A673 (cell line): ENCODE measurements around the gene ZNF644. TPM values are rescaled to one million over a fixed set of nuclear protein-coding genes. Genes with fewer than 3 reads are reported as not detected.

Experiments
- BruUV-seq: library from RNA; stranded (reverse); fragments of 400-500 nt; replicated peaks from 2 replicates; lab custom pipeline; 2021; lab: Mats Ljungman, UMichigan
- CTCF ChIA-PET: fragments of 300-600 bp; sonication (Branson Sonifier 250); formaldehyde crosslinking; loops from one replicate; lab custom pipeline; 2022; ENCODE audit warnings: antibody characterized with exemption; lab: Charles Lee
- POLR2A ChIA-PET: fragments of 300-600 bp; sonication (Branson Sonifier 250); formaldehyde crosslinking; loops from one replicate; lab custom pipeline; 2022; ENCODE audit warnings: antibody characterized with exemption; ENCODE audit not compliant: low non-redundant PET; lab: Charles Lee
- DNase-seq: peaks from one replicate; pipeline ENCODE4 v3.0.0-alpha.2; 2015; ENCODE audit warnings: low spot score
- H3K27ac ChIP-seq: fragments of 200-600 bp; sonication (generic); 2 replicates; pipeline ENCODE4 v1.5.1; 2016; ENCODE audit warnings: mixed run types, low read depth, mild to moderate bottlenecking, mixed read lengths, antibody characterized with exemption, low read length; ENCODE audit not compliant: poor library complexity, severe bottlenecking
- H3K27me3 ChIP-seq: fragments of 200-600 bp; sonication (generic); replicated peaks from 2 replicates; pipeline ENCODE4 v1.6.1; 2017; ENCODE audit warnings: mixed run types, low read depth, mild to moderate bottlenecking, mixed read lengths, antibody characterized with exemption, low read length; ENCODE audit not compliant: insufficient read depth, poor library complexity
- H3K36me3 ChIP-seq: fragments of 200-600 bp; sonication (generic); 2 replicates; pipeline ENCODE4 v1.6.1; 2016; ENCODE audit warnings: mixed run types, mild to moderate bottlenecking, mixed read lengths, antibody characterized with exemption, low read length; ENCODE audit not compliant: insufficient read depth, poor library complexity, severe bottlenecking
- H3K4me1 ChIP-seq: fragments of 200-600 bp; sonication (generic); 2 replicates; pipeline ENCODE4 v1.6.1; 2017; ENCODE audit warnings: mixed run types, mild to moderate bottlenecking, mixed read lengths, antibody characterized with exemption, low read length; ENCODE audit not compliant: insufficient read depth, poor library complexity, severe bottlenecking
- H3K4me3 ChIP-seq: fragments of 200-600 bp; sonication (generic); 2 replicates; pipeline ENCODE4 v1.5.1; 2016; ENCODE audit warnings: low read depth, mixed run types, mild to moderate bottlenecking, mixed read lengths, low read length; ENCODE audit not compliant: poor library complexity, severe bottlenecking
- H3K9me3 ChIP-seq: fragments of 200-600 bp; sonication (generic); 2 replicates; pipeline ENCODE4 v1.6.1; 2016; ENCODE audit warnings: mixed run types, low read depth, mild to moderate bottlenecking, mixed read lengths, antibody characterized with exemption, low read length; ENCODE audit not compliant: poor library complexity, severe bottlenecking
- EZH2 ChIP-seq: fragments of 200-600 bp; sonication (generic); IDR thresholded peaks from 2 replicates; pipeline ENCODE4 v1.6.1; 2017; ENCODE audit warnings: borderline replicate concordance, low read depth, mild to moderate bottlenecking, mixed read lengths, antibody characterized with exemption, low read length; ENCODE audit not compliant: poor library complexity, severe bottlenecking
- intact Hi-C: fragments of 100-400 bp; cut with micrococcal nuclease; formaldehyde crosslinking; loops from one replicate; pipeline ENCODE4 v1.10.0; 2022; ENCODE audit not compliant: unreplicated experiment
- total RNA-seq: library from RNA; stranded (reverse); gene quantifications from 2 replicates; pipeline ENCODE4 v1.2.3, GENCODE V29; 2021
- TF ChIP-seq, protein P1 (sequence below): fragments of 300-800, 200-600 bp; sonication (generic); conservative IDR thresholded peaks from 2 replicates; pipeline ENCODE4 v1.5.1; 2017; ENCODE audit warnings: low read depth, mild to moderate bottlenecking, antibody characterized with exemption, low read length, moderate library complexity, mixed read lengths

Gene ZNF644
- total RNA-seq, 1 experiment from 2014 or later = 80.4 TPM

DNA sequence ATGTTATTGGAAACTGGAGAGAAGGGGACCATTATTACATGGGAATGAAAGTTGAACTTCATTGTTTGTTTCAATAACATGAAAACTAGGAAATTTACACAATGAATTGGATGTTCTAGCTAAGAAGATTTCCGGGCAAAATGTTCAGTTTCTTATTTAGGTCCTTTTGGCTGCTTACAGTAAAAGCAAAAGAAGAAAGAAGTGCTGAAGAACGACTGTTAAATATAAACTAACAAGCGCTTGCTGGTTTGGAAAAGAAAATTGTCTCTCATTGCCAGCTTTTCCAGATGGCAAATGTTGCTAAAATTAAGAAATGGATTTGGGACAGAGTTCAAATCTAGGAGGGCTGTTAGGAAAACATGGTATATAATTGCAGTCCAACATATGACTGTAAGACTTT lies 139.6 kb downstream of the ZNF644 start:
- DNase-seq = no peak
- no TSS peak for BruUV-seq
- ChIA-PET POLR2A (no interaction called here), CTCF (no interaction called here)
- Histone ChIP-seq H3K9me3 (peaks cover 42% of the 10 kb centered on the region), H3K27ac (no peak overlapping the region), H3K4me1 (no peaks in the 10 kb centered on the region), H3K27me3 (no peaks in the 10 kb centered on the region), H3K36me3 (no peaks in the 10 kb centered on the region), H3K4me3 (no peak overlapping the region)
- intact Hi-C loops = no loop called here
- no peak for TF ChIP-seq EZH2
- TF ChIP-seq, protein P1, sequence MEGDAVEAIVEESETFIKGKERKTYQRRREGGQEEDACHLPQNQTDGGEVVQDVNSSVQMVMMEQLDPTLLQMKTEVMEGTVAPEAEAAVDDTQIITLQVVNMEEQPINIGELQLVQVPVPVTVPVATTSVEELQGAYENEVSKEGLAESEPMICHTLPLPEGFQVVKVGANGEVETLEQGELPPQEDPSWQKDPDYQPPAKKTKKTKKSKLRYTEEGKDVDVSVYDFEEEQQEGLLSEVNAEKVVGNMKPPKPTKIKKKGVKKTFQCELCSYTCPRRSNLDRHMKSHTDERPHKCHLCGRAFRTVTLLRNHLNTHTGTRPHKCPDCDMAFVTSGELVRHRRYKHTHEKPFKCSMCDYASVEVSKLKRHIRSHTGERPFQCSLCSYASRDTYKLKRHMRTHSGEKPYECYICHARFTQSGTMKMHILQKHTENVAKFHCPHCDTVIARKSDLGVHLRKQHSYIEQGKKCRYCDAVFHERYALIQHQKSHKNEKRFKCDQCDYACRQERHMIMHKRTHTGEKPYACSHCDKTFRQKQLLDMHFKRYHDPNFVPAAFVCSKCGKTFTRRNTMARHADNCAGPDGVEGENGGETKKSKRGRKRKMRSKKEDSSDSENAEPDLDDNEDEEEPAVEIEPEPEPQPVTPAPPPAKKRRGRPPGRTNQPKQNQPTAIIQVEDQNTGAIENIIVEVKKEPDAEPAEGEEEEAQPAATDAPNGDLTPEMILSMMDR = no peak

DNA sequence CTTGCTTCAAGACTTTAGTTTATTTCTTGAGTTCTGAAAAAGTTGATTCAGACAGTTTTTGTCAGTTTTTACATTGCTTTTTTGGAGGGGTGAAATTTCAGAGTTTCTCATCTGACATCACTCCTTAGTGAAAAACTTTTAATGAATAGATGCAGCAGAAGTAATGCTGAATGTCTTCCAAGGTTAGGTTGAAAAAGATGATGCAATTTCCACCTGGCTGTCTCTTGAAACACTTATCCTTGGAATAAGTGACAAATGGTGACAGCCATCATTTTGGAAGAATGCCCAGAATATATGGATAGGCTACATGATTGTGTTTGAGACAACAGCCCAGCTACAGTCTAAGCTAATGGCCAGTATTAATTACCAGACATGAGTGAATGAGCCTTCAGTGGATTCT lies 140.8 kb downstream of the ZNF644 start:
- Histone ChIP-seq H3K4me3 (no peak overlapping the region), H3K27me3 (no peaks in the 10 kb centered on the region), H3K4me1 (no peaks in the 10 kb centered on the region), H3K36me3 (no peaks in the 10 kb centered on the region), H3K9me3 (peaks cover 42% of the 10 kb centered on the region), H3K27ac (no peak overlapping the region)
- ChIA-PET POLR2A (no interaction called here), CTCF (no interaction called here)
- intact Hi-C loops = no loop called here
- no peak for DNase-seq
- BruUV-seq = no TSS peak
- TF ChIP-seq EZH2 = no peak
- TF ChIP-seq, protein P1 = no peak

DNA sequence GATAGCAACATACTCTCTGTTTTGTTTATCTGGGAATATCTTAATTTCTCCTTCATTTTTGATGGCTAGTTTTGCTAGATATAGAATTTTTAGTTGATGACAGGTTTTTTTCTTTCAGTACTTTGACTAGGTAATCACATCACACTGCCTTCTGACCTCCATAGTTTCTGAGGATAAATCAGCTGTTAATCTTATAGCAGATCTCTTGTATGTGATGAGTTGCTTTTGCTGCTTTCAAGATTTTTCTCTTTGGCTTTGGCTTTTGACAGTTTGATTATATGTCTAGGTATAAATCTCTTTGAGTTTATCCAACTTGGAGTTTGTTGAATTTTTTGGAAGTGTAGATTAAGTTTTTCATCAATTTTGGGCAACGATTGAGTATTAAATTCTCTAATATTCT lies 142.6 kb downstream of the ZNF644 start:
- peak; percentile 31 for DNase-seq
- H3K27me3 ChIP-seq = no peaks in the 10 kb centered on the region
- intact Hi-C loops = no loop called here
- H3K9me3 ChIP-seq = peaks cover 42% of the 10 kb centered on the region
- BruUV-seq = no TSS peak
- CTCF ChIA-PET = no interaction called here
- no peak overlapping the region for H3K27ac ChIP-seq
- no peak overlapping the region for H3K4me3 ChIP-seq
- TF ChIP-seq, protein P1 = no peak
- TF ChIP-seq EZH2 = no peak
- POLR2A ChIA-PET = no interaction called here
- H3K36me3 ChIP-seq = no peaks in the 10 kb centered on the region
- H3K4me1 ChIP-seq = no peaks in the 10 kb centered on the region
